ENCODE data around the gene TNFSF15.

DNA sequence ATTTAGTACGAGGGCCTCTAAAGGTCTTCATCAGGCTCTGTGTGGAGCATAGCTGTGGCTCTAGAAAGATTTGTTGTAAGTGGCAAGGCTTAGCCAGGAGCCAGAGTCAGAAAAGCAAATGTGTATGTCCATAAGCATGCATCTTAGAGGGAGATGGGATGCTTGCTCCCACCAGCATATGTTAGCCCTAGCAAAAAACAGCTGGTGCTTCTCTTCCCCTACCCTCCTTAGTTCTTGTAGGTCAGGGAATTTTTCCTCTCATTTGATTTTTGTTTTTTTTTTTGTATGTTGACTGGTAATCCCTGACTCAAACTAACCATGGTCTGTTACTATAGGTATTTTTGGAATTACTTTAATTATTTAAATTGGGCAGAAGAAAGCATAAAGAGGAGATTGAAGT lies 7.7 kb downstream of the TNFSF15 start:
- TF ChIP-seq TCF4 (CRISPR knock-in tag; IDR thresholded peaks at IDR 0.05; ENCODE audit: borderline replicate concordance) (no peak), PATZ1 (CRISPR knock-in tag; IDR thresholded peaks at IDR 0.05; ENCODE audit: borderline replicate concordance) (no peak), ZNF70 (CRISPR knock-in tag; IDR thresholded peaks at IDR 0.05) (no peak), ZFP30 (CRISPR knock-in tag; IDR thresholded peaks at IDR 0.05) (no peak), CSRNP3 (CRISPR knock-in tag; IDR thresholded peaks at IDR 0.05) (no peak), RARB (CRISPR knock-in tag; IDR thresholded peaks at IDR 0.05) (no peak)

All from SK-N-SH treated with all-trans-retinoic acid at 6 μM for 48 hours (cell line).